ENCODE measurements around the gene KRTAP12-3.

GRCh38 chr21:44671911-44672310, 14.2 kb downstream of the KRTAP12-3 start:
- no peak for TF ChIP-seq CTCF (IDR thresholded peaks at IDR 0.05)
- TF ChIP-seq POLR2A (IDR thresholded peaks at IDR 0.05) = no peak
- TF ChIP-seq EP300 (IDR thresholded peaks at IDR 0.05) = no peak
- TF ChIP-seq POLR2AphosphoS5 (IDR thresholded peaks at IDR 0.05) = no peak
